ENCODE data around the gene SCYL2. TPM values are rescaled to one million over a fixed set of nuclear protein-coding genes. Genes with fewer than 3 reads are reported as not detected.
"Not testable (repeated sequence)": the region's sequence is repeated elsewhere in the genome, so short reads cannot be mapped to it uniquely, and the experiment has no call there.

The SCYL2 gene
- total RNA-seq, 2 experiments from 2014 or later = 37.5 to 40.8 TPM

- Histone ChIP-seq H3K4me1 (ENCODE audit: insufficient read depth, low read length) (no peaks in the 10 kb centered on the region), H3K36me3 (ENCODE audit: insufficient read depth, low read length) (peaks cover 40% of the 10 kb centered on the region), H3K27me3 (ENCODE audit: control insufficient read depth in 1 of 2, insufficient read depth in 2 of 2, low read length in 2 of 2) (no peaks in the 10 kb centered on the region), H3K9me3 (ENCODE audit: control insufficient read depth in 1 of 2, insufficient read depth in 1 of 2, low read length in 2 of 2) (no peaks in the 10 kb centered on the region), H3K4me3 (ENCODE audit: low read length) (no peak overlapping the region), H3K27ac (ENCODE audit: low read depth in 1 of 2, low read length in 2 of 2) (no peak overlapping the region)
- DNase-seq (no peak), ATAC-seq (ENCODE audit: poor library complexity) (no peak)
- Mint-ChIP-seq H3K27me3 (no peaks in the 10 kb centered on the region), H3K4me3 (no peak overlapping the region), H3K9me3 (no peaks in the 10 kb centered on the region), H3K27ac (no peak overlapping the region), H3K4me1 (ENCODE audit: low read depth) (no peaks in the 10 kb centered on the region), H3K36me3 (ENCODE audit: low read depth) (peaks cover 72% of the 10 kb centered on the region)
- ChIA-PET POLR2A (no interaction called here), CTCF (interaction anchor here (1.1 kb wide), 1 partner anchor 9 kb away, joined by 3 read pairs; no protein-coding TSS in a partner anchor)
- intact Hi-C loops (cut with DNase I, micrococcal nuclease) = no loop called here
- TF ChIP-seq CTCF (IDR thresholded peaks at IDR 0.05) = no peak
Measured at GRCh38 chr12:100337299-100337698, 70.3 kb downstream of the SCYL2 start.

DNA sequence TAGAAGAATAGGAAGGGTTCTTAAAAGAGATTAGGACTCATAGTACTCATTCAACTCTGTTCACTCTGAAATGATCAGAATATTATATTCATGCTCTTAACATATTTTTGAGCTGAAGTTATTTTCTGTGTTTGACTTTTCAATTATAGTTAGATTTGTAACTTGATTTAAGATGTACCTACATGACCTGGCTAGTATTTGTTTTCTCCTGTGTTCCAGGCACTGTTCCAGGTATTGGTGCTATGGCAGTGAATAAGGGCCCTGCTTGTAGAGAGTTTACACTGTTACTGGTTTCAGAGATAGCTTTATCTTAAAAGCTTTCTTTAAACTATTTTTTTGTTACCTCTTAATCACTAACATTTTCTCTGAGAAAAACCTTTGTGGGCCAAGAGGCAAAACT lies 70.8 kb downstream of the SCYL2 start:
- Histone ChIP-seq H3K27me3 (ENCODE audit: control insufficient read depth in 1 of 2, insufficient read depth in 2 of 2, low read length in 2 of 2) (no peaks in the 10 kb centered on the region), H3K4me3 (ENCODE audit: low read length) (no peak overlapping the region), H3K27ac (ENCODE audit: low read depth in 1 of 2, low read length in 2 of 2) (no peak overlapping the region), H3K36me3 (ENCODE audit: insufficient read depth, low read length) (peaks cover 40% of the 10 kb centered on the region), H3K4me1 (ENCODE audit: insufficient read depth, low read length) (no peaks in the 10 kb centered on the region), H3K9me3 (ENCODE audit: control insufficient read depth in 1 of 2, insufficient read depth in 1 of 2, low read length in 2 of 2) (no peaks in the 10 kb centered on the region)
- TF ChIP-seq CTCF (IDR thresholded peaks at IDR 0.05) = no peak
- Mint-ChIP-seq H3K27me3 (no peaks in the 10 kb centered on the region), H3K4me3 (no peak overlapping the region), H3K36me3 (ENCODE audit: low read depth) (peaks cover 74% of the 10 kb centered on the region), H3K9me3 (peaks cover 3% of the 10 kb centered on the region), H3K27ac (no peak overlapping the region), H3K4me1 (ENCODE audit: low read depth) (no peaks in the 10 kb centered on the region)
- ChIA-PET POLR2A (interaction anchor here (0.6 kb wide), 1 partner anchor 167 kb away, joined by 3 read pairs; no protein-coding TSS in a partner anchor), CTCF (interaction anchor here (1.1 kb wide), 1 partner anchor 9 kb away, joined by 3 read pairs; no protein-coding TSS in a partner anchor)
- DNase-seq (no peak), ATAC-seq (ENCODE audit: poor library complexity) (no peak)
- intact Hi-C loops (cut with DNase I, micrococcal nuclease) = no loop called here

DNA sequence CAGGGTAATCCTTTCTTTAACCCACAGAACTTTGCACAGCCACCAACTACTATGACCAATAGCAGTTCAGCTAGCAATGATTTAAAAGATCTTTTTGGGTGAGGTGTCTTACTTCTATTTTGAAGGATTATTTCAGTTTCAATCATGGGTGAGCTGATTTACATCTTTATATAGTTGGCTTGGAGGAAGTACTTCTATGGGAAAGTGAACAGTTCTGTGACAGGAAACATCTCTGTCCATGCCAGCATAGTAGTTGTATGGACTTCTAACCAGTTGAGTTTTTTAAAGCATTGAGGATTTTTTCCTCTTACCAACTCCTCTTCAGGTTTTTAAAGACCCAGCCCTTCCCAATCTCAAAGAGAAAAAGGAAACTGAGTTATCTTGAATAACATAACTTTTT lies 72.1 kb downstream of the SCYL2 start:
- H3K4me1 ChIP-seq (ENCODE audit: insufficient read depth, low read length) = no peaks in the 10 kb centered on the region
- H3K36me3 ChIP-seq (ENCODE audit: insufficient read depth, low read length) = peaks cover 33% of the 10 kb centered on the region
- ChIA-PET CTCF (no interaction called here), POLR2A (no interaction called here)
- peaks cover 61% of the 10 kb centered on the region for H3K36me3 Mint-ChIP-seq (ENCODE audit: low read depth)
- DNase-seq (no peak), ATAC-seq (ENCODE audit: poor library complexity) (no peak)
- no peaks in the 10 kb centered on the region for H3K27me3 Mint-ChIP-seq
- no peaks in the 10 kb centered on the region for H3K4me1 Mint-ChIP-seq (ENCODE audit: low read depth)
- H3K27ac ChIP-seq (ENCODE audit: low read depth in 1 of 2, low read length in 2 of 2) = no peak overlapping the region
- H3K9me3 ChIP-seq (ENCODE audit: control insufficient read depth in 1 of 2, insufficient read depth in 1 of 2, low read length in 2 of 2) = no peaks in the 10 kb centered on the region
- H3K27me3 ChIP-seq (ENCODE audit: control insufficient read depth in 1 of 2, insufficient read depth in 2 of 2, low read length in 2 of 2) = no peaks in the 10 kb centered on the region
- no peak overlapping the region for H3K27ac Mint-ChIP-seq
- no peak overlapping the region for H3K4me3 Mint-ChIP-seq
- intact Hi-C loops (cut with DNase I, micrococcal nuclease) = no loop called here
- H3K4me3 ChIP-seq (ENCODE audit: low read length) = no peak overlapping the region
- peaks cover 3% of the 10 kb centered on the region for H3K9me3 Mint-ChIP-seq
- TF ChIP-seq CTCF (IDR thresholded peaks at IDR 0.05) = no peak

GRCh38 chr12:100342897-100343296 lies 75.9 kb downstream of the SCYL2 start:
- not testable (repeated sequence) for H3K27ac Mint-ChIP-seq

DNA sequence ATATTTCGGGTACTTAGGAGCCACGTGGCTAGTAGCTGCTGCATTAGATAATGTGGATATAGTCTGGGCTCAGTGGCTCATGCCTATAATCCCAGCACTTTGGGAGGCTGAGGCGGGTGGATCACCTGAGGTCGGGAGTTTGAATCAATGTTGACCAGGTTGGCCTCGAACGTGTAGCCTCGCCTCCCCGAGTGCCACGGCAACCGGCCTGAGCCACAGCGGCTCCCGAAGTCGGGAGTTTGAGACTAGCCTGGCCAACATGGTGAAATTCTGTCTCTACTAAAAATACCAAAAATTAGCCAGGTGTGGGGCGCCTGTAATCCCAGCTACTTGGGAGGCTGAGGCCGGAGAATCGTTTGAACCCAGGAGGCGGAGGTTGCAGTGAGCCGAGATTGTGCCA lies 77.4 kb downstream of the SCYL2 start:
- H3K27ac ChIP-seq (ENCODE audit: low read depth in 1 of 2, low read length in 2 of 2); H3K4me3 Mint-ChIP-seq; H3K9me3 ChIP-seq (ENCODE audit: control insufficient read depth in 1 of 2, insufficient read depth in 1 of 2, low read length in 2 of 2); DNase-seq; ATAC-seq (ENCODE audit: poor library complexity); H3K36me3 ChIP-seq (ENCODE audit: insufficient read depth, low read length); intact Hi-C loops (cut with DNase I, micrococcal nuclease); H3K4me3 ChIP-seq (ENCODE audit: low read length); H3K27me3 Mint-ChIP-seq; H3K9me3 Mint-ChIP-seq; H3K27me3 ChIP-seq (ENCODE audit: control insufficient read depth in 1 of 2, insufficient read depth in 2 of 2, low read length in 2 of 2); H3K27ac Mint-ChIP-seq; H3K4me1 ChIP-seq (ENCODE audit: insufficient read depth, low read length); H3K4me1 Mint-ChIP-seq (ENCODE audit: low read depth); POLR2A ChIA-PET: not testable (repeated sequence)
- H3K36me3 Mint-ChIP-seq (ENCODE audit: low read depth) = peaks cover 12% of the 10 kb centered on the region
- CTCF ChIA-PET = interaction anchor here (0.7 kb wide), 1 partner anchor 120 kb away, joined by 4 read pairs; no protein-coding TSS in a partner anchor

More at GRCh38 chr12:100342897-100343296, 75.9 kb downstream of the SCYL2 start:
- DNase-seq; H3K27me3 ChIP-seq (ENCODE audit: control insufficient read depth in 1 of 2, insufficient read depth in 2 of 2, low read length in 2 of 2); intact Hi-C loops (cut with DNase I, micrococcal nuclease); H3K4me3 ChIP-seq (ENCODE audit: low read length); H3K4me1 Mint-ChIP-seq (ENCODE audit: low read depth); CTCF ChIA-PET; H3K9me3 Mint-ChIP-seq; H3K4me1 ChIP-seq (ENCODE audit: insufficient read depth, low read length); H3K27me3 Mint-ChIP-seq; POLR2A ChIA-PET; ATAC-seq (ENCODE audit: poor library complexity); H3K9me3 ChIP-seq (ENCODE audit: control insufficient read depth in 1 of 2, insufficient read depth in 1 of 2, low read length in 2 of 2); H3K27ac ChIP-seq (ENCODE audit: low read depth in 1 of 2, low read length in 2 of 2); H3K4me3 Mint-ChIP-seq: not testable (repeated sequence)
- peaks cover 23% of the 10 kb centered on the region for H3K36me3 Mint-ChIP-seq (ENCODE audit: low read depth)
- H3K36me3 ChIP-seq (ENCODE audit: insufficient read depth, low read length) = peaks cover 14% of the 10 kb centered on the region

All from CD4-positive, alpha-beta T cell (primary cell).